COLO668 (cell line): Measurements from ENCODE around the gene NOL6.
"Not testable (repeated sequence)": the region's sequence is repeated elsewhere in the genome, so short reads cannot be mapped to it uniquely, and the experiment has no call there.

Experiments
- DNase-seq: peaks from one replicate; lab custom pipeline; 2025; ENCODE audit not compliant: unreplicated experiment; lab: John Stamatoyannopoulos, UW

Gene NOL6

GRCh38 chr9:33472171-33472880 is 1.4 kb downstream of the NOL6 start:
- DNase-seq: no peak

DNA sequence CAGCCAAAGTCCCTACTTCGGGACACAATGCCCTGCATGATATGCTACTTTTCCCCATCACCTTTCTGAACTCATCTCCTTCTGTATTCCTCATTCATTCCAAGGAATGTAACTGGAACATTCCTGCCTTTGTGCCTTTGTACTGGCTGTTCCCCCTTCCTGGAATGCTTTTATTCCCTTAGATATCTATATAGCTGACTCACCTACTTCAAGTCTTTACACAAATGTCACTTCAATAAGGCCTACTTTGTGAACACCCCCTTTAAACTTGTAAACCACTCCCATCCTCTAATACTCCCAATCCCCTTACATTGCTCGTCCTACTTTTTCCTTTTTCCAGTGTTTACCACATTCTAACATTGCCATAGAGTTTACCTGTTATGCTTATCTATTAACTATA is 2.4 kb downstream of the NOL6 start:
- no peak for DNase-seq

GRCh38 chr9:33469891-33470290 is 3.8 kb downstream of the NOL6 start:
- DNase-seq: no peak

DNA sequence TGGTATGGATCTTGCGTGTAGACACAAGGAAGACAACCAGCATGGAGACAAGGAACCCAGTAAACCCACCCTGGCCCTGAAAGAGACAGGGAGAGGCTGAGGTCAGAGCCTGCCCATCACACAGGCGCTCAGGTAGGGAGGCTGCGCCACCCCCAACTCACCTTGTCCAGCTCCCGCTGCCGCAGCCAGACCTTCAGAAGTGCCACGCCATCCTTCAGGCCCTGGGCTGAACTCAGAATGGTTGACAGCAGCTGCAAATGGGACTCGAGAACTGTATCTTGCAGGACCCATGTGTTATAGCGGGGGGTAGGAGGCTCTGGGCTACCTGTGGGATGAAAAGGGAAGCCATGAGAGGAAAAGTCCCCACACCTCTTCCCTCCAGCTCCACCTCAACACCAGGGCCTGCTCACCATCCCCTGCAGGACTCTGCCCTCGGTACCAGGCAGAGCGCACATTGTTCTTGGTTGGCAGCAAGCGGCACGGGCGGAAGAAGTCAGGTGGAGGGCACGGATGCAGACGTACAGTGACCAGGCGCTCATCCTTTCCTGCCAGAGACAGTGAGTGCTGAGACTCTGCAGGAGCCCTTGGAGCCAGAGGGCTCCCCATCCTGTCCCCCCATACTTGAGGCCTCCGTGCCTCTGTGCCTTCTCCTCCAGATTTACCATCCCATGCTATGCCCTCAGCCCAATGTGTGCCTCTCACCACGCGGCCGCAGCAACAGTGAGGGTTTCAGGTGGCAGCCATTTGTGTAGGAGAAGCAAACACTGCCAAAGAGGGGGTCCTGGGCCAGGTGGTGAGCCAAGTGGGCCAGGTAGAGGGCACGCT is 4.7 kb downstream of the NOL6 start:
- DNase-seq: no peak

DNA sequence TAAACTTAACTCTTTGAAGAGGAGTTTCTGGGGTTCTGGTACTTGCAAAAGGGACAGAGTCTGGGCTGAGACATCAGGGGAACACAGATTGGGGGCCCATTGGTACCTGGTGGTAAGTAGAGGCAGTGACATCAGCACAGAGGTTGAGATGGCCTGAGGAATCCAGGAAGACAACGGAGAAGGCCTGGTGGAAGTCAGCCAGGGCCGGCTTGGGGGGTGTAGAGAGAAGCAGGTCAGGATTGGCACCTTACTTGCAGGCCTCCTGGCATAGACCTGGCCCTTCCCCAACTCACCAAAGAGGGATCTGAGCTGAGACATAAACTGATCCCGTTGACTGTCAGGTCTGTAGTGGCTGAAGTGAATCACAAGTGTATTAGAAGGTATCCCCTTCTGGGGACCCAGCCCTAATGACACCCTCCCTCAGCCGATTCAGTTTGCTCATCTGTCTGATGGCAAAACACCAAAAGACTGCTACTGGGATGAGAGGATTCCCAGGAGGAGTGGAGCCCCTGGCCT is 5.5 kb downstream of the NOL6 start:
- DNase-seq: no peak

DNA sequence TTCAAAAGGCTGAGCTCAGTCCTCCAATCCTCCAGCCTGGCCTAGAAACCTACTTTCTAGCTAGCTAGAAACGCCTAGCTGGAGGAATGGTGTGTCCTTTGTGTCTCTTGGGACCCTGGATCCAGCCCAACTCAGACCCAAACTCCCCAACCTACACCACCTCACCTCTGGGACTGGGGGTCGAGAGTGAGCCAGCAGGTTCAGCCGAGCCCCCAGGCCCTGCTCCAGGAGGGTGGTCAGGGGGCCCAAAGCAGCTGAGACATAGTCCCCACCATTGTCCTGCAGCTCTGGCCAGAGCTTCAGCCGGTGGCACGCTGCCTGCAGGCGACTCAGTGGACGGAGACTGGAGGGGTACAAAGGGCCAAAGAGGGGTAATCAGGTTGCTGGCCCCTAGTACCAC is 6.2 kb downstream of the NOL6 start:
- no peak for DNase-seq

DNA sequence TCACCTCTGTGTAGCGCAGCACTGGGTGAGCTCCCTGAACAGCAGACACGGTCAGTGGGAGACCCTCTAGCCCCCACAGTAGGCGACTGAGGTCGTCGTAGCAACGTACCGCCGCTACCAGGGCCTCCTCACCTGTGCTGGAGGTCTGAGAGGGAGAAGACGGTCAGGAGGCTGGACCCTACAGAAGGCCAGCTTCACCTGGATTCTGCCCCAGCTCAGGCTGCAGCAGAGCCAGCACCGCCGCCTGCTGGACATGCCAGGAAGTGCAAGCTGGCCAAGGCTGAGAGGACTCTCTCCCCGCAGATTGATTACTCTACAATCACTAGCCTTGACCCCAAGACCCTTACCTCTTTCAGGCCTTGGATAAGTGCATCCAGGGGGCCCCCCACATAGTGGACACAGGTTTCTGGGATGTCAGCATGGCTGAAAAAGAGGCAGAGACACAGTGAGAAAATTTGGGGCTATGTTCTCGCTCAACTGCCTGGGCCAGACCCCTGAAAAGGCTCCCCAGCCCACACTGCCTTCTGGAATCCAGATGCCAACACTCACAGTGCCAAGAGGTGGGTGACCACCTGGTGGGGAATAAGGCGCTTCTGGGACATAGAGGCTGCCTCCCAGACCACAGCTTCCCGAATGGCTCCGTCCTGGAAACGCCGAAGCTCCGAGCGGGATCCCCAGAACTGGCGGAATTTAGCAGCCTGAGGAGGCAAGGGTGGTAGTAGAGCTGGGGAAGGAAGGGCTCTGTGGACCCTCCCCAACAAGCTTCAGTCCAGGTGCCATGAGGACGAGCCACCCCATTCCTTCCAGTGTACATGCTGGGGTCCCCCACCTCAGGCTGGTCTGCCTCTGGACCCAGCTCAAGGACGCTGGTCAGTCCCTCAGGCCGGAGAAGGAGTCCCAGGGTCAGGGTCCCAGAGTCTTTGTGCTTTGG is 6.9 kb downstream of the NOL6 start:
- peak; percentile 54 for DNase-seq

DNA sequence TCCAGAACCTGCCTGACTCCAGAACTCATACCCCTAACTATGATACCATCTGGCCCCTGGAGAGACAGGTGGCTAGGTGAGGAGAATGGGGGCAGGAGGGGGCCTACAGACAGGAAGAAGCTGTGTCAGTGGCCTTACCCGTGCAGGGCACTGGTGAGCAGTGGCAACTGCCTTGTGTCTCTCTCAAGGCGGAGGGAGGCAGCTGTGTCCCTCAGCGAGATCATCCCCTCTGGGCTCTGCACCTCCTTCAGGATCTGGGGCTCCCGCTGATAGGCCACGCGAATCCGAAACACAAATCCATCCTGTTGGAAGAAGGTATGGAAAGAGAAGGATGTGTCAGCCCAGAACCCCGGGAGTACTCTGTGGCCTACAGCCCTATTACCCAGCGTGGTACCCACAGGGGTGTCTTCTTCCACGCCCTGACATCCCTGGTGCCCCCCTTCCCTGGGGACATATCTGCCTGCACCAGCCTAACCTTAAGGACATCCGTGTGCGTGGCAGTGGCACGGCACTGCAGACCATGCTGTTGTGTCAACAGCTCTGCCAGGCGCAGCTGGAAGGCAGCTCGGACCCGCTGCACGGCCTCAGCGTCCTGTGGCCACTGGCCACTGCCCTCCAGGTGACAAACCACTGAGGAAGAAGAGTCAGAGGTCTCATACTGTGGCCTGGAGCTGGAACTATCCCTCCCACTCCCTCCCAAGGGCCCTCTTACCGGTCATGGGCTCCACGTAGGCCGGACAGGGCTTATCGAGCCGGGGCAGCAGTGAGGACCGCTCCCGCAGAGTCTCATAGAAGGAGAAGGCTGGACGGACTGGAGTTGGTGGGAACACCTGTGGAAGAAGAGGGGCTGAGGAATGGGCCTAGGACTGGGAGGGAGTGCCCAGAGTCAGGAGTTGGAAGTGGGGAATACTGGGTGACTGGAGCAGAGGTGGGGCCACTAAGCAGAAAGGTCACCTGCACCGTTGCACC is 7.8 kb downstream of the NOL6 start:
- DNase-seq: no peak

- no peak for DNase-seq
Measured at GRCh38 chr9:33465096-33465495, 8.6 kb downstream of the NOL6 start.

DNA sequence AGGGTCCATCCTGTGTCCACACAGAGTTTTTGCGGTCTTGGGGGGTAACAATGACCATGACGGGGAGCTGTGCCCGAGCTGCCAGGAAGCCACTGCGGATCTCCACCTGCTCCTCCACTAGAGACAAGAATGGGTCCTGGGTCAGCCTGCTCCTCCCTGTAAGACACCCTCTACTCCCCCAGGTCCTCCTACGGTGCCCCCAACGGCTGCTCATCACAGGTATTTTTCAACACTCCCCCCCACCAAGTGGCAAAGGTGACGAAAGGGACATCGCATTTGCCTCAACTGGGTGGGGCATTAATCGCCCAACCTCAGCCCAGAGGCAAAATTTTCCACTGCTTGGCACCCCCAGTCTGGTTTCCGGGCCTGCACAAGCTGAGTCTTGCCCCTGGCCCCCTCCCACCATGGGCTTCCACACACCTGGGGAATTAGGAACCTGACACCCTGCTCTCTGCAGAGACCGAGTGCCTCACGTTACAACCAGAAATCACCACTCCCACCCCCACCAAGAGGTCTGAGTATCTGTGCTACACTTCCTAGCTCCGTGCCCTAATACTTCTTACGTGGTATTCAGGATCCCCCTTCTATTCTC is 9.6 kb downstream of the NOL6 start:
- peak; percentile 17 for DNase-seq

DNA sequence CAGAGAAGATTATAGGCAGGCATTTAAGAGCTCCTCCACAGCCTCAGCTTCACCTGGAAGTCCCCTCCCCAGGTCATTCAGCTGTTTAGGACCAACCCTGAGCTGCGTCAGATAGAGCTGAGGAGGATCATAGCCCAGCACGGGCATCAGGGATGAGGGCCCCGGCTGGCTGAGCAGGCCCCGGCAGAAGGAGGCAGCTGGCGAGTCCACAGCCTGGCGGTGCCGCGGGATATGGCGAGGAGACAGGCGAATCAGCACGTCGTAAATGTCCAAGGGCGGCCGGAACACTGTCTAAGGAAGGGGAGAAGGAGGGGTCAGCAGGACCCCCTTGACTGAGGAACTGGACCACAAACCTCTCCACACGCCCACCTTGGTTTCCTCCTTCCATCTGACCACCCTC is 10.6 kb downstream of the NOL6 start:
- no peak for DNase-seq

DNA sequence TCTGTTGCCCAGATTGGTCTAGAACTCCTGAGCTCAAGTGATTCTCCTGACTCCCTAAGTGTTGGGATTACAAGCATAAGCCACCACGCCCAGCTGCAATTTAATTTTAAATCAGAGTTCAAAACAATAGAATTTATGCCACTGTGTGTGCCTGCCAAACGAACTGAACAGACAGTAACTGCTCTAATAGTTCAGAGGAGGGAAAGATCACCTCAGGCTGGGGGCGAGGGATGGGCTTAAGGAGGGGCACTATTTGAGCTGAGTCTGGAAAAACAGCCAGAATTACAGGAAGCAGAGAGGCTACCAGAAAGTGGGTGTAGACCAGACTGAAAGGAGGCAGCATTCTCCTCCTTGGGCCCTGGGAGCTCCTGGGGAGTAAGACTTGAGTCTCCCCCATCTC is 12.2 kb downstream of the NOL6 start:
- no peak for DNase-seq

DNA sequence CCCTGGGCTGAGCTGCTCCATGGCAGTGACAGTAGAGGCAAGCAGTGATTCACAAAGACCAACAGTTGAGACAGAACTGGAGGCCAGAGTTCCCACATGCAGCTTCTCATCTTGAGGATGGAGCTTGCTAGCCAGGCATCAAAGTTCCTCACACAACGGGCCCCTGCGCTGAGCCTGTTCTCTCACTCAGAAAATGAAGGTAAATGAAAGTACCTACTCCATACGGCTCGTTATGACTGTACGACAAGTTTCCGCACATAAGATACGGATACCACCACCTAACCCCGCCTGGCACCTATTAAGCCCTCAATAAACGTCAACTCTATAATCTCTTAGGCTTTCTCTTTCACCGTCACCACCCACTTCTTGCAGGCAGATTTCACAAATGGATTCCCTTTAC is 12.9 kb downstream of the NOL6 start:
- DNase-seq: no peak

DNA sequence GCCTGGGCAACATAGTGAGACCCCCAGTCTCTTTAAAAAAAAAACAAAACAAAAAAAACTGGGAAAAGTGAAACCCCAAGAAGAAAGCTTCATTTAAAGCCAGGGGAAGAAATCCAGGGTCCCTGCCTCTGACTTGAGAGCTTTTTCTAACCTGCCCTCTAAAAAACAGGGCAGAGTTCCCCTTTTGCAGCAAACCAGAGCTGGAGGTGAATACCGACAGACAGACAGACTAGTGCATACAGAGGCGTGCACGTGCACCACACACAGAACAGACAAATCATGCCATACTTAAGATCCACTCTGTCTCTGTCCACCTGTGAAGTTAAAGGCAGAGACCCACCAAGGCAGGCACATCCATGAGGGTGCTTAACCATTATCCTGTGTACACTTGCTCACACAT is 14.6 kb downstream of the NOL6 start:
- DNase-seq: no peak

GRCh38 chr9:33458444-33458843 is 15.3 kb downstream of the NOL6 start:
- DNase-seq: peak; percentile 36

GRCh38 chr9:33455945-33456344 is 17.8 kb downstream of the NOL6 start:
- no peak for DNase-seq

GRCh38 chr9:33455456-33455855 is 18.3 kb downstream of the NOL6 start:
- DNase-seq: not testable (repeated sequence)

- DNase-seq: not testable (repeated sequence)
Measured at GRCh38 chr9:33454661-33455026, 19.1 kb downstream of the NOL6 start.

DNA sequence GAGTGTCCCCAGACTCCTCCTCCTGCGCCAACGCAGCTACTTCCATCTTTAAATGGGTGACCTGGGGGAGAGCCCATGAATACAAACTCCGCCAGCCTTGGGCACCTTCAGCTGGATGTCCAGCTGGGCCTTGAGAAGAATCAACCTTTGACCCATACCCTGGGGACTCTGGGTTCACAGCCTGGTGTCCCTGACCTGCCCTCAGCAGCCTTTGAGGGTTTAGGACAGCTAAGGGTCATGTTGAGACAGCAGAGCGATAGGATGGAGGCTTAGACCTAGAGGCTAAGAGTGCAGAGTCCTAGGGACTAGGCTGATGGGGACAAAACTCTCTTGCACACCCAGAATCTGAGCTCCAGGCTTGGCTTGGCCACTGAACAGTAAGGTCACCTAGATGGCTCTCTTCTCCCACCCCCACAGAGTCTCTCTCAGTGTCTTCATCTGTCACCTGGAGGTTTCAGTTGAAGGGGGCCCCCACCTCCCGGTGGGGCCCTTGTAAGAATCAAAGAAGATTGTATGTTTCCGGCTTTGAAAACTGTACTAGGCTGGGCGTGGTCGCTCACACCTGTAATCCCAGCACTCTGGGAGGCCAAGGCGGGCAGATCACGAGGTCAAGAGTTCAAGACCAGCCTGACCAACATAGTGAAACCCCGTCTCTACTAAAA is 19.6 kb downstream of the NOL6 start:
- DNase-seq: no peak
